SU-DHL-6 (cell line): ENCODE data around the gene HTATSF1.

ENCODE experiments used
- H2AFZ ChIP-seq: fragments of 200-600 bp; sonication (generic); 2 replicates; pipeline ENCODE4 v1.6.1; 2014; ENCODE audit warnings: low read depth, mild to moderate bottlenecking, moderate library complexity, mixed read lengths, antibody characterized with exemption, low read length; ENCODE audit not compliant: severe bottlenecking
- H3F3A ChIP-seq: fragments of 200-600 bp; shearing (Covaris generic); 2 replicates; pipeline ENCODE4 v1.6.0; 2016; ENCODE audit warnings: antibody characterized with exemption, mild to moderate bottlenecking; ENCODE audit not compliant: insufficient read depth
- H3K27ac ChIP-seq: fragments of 200-600 bp; sonication (generic); 2 replicates; pipeline ENCODE4 v1.5.1; 2016; ENCODE audit warnings: low read depth, mild to moderate bottlenecking, low read length, moderate library complexity, mixed read lengths
- H3K27me3 ChIP-seq: fragments of 200-600 bp; sonication (generic), shearing (Covaris generic); 2 replicates; pipeline ENCODE4 v1.6.0; 2014; ENCODE audit warnings: mild to moderate bottlenecking, low read length
- H3K36me3 ChIP-seq: fragments of 200-600 bp; sonication (generic); 2 replicates; pipeline ENCODE4 v1.6.1; 2014; ENCODE audit warnings: mild to moderate bottlenecking, low read length, mixed read lengths
- H3K4me2 ChIP-seq: fragments of 300-600, 200-600 bp; shearing (Covaris generic), sonication (generic); 2 replicates; pipeline ENCODE4 v1.6.0; 2014; ENCODE audit warnings: low read length, low read depth, mild to moderate bottlenecking; ENCODE audit not compliant: poor library complexity, severe bottlenecking
- H3K4me3 ChIP-seq: fragments of 200-600 bp; sonication (generic); 2 replicates; pipeline ENCODE4 v1.5.1; 2014; ENCODE audit warnings: antibody characterized with exemption, low read length, mild to moderate bottlenecking, mixed read lengths; ENCODE audit not compliant: insufficient read depth, poor library complexity, severe bottlenecking
- H3K79me2 ChIP-seq: fragments of 200-600 bp; sonication (generic); 2 replicates; pipeline ENCODE4 v1.6.1; 2014; ENCODE audit warnings: mild to moderate bottlenecking, low read length, moderate library complexity; ENCODE audit not compliant: insufficient read depth
- H3K9ac ChIP-seq: fragments of 200-600 bp; sonication (generic); 2 replicates; pipeline ENCODE4 v1.7.0; 2014; ENCODE audit warnings: mild to moderate bottlenecking, low read length
- H3K9me2 ChIP-seq: fragments of 200-600 bp; sonication (generic); replicated peaks from 2 replicates; pipeline ENCODE4 v1.6.1; 2014; ENCODE audit warnings: low read length; ENCODE audit not compliant: insufficient read depth
- H3K9me3 ChIP-seq: fragments of 200-600 bp; sonication (generic); 2 replicates; pipeline ENCODE4 v1.6.1; 2014; ENCODE audit warnings: low read length, mixed read lengths; ENCODE audit not compliant: insufficient read depth
- H4K20me1 ChIP-seq: fragments of 200-600 bp; sonication (generic); 2 replicates; pipeline ENCODE4 v1.6.1; 2014; ENCODE audit warnings: low read depth, mild to moderate bottlenecking, antibody characterized with exemption, low read length, moderate library complexity, mixed read lengths
- CTCF ChIP-seq: fragments of 200-600 bp; sonication (generic); IDR thresholded peaks from one replicate; pipeline ENCODE4 v1.5.1; 2017; ENCODE audit warnings: antibody characterized with exemption, mild to moderate bottlenecking, low read length, moderate library complexity; ENCODE audit not compliant: insufficient read depth, poor library complexity, severe bottlenecking
- EZH2phosphoT487 ChIP-seq: fragments of 200-600 bp; sonication (generic), shearing (Covaris generic); conservative IDR thresholded peaks from 2 replicates; pipeline ENCODE4 v1.6.1; 2018; ENCODE audit warnings: mild to moderate bottlenecking, antibody characterized with exemption, low read length, moderate library complexity, mixed read lengths

Gene HTATSF1

GRCh38 chrX:136542281-136542680, 44.9 kb downstream of the HTATSF1 start:
- Histone ChIP-seq H3K4me3 (no peak overlapping the region), H3F3A (no peaks in the 10 kb centered on the region), H2AFZ (no peak overlapping the region), H3K9ac (no peak overlapping the region), H3K27me3 (no peaks in the 10 kb centered on the region), H4K20me1 (no peaks in the 10 kb centered on the region), H3K79me2 (no peaks in the 10 kb centered on the region), H3K9me3 (no peaks in the 10 kb centered on the region), H3K9me2 (no peaks in the 10 kb centered on the region), H3K36me3 (no peaks in the 10 kb centered on the region), H3K27ac (no peak overlapping the region), H3K4me2 (no peak overlapping the region)
- TF ChIP-seq EZH2phosphoT487 (no peak), CTCF (no peak)

DNA sequence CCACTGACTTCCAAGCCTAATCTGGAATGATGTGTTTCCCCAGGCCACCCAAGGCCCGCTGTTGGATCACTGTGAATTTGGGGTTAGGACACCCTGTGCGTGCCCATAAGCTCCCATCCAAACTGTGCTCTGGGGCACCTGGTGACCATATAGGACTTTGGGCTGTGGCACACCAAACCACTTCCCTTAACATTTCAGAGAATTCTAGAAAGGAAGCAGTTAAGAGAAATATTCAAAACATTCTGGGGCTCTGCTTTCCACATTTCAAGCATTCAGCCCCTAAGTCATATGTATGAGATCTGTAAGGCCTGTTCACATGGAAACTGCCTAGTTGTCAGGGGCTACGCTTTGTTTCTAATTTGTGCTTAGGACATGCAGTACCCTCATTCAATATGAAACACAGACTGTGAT, 49.0 kb downstream of the HTATSF1 start:
- H3K36me3 ChIP-seq, result no peaks in the 10 kb centered on the region
- no peaks in the 10 kb centered on the region for H3K9me2 ChIP-seq
- no peaks in the 10 kb centered on the region for H3K27me3 ChIP-seq
- H3K79me2 ChIP-seq, result no peaks in the 10 kb centered on the region
- H3F3A ChIP-seq, result no peaks in the 10 kb centered on the region
- no peaks in the 10 kb centered on the region for H3K9me3 ChIP-seq
- no peak overlapping the region for H2AFZ ChIP-seq
- H3K4me3 ChIP-seq, result no peak overlapping the region
- no peaks in the 10 kb centered on the region for H4K20me1 ChIP-seq
- no peak overlapping the region for H3K27ac ChIP-seq
- no peak overlapping the region for H3K4me2 ChIP-seq
- H3K9ac ChIP-seq, result no peak overlapping the region
- TF ChIP-seq EZH2phosphoT487 (no peak), CTCF (no peak)

GRCh38 chrX:136549226-136549625, 51.8 kb downstream of the HTATSF1 start:
- TF ChIP-seq EZH2phosphoT487 (no peak), CTCF (no peak)
- Histone ChIP-seq H3K36me3 (no peaks in the 10 kb centered on the region), H2AFZ (no peak overlapping the region), H4K20me1 (no peaks in the 10 kb centered on the region), H3K4me3 (no peak overlapping the region), H3K27ac (no peak overlapping the region), H3K9ac (no peak overlapping the region), H3K9me2 (no peaks in the 10 kb centered on the region), H3K27me3 (no peaks in the 10 kb centered on the region), H3F3A (no peaks in the 10 kb centered on the region), H3K79me2 (no peaks in the 10 kb centered on the region), H3K9me3 (no peaks in the 10 kb centered on the region), H3K4me2 (no peak overlapping the region)

DNA sequence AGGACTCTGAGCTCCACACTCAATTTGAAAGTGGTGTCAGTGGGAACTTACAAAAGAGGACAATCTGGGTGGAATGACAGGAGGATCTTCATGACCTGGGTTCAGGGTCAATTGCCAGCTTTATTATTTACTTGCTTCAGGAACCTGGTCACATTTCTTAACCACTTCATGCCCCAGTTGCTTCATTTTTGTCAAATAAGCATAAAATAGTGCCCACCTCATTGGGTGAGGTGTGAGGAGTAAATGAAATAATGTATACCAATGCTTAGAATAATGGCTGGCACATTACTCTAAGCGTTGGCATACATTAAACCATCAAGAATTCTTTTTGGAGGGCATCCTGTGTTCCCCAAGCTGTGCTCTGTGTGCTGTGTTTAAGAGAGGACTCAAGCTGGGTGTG, 54.0 kb downstream of the HTATSF1 start:
- no peaks in the 10 kb centered on the region for H3K36me3 ChIP-seq
- no peaks in the 10 kb centered on the region for H3F3A ChIP-seq
- no peaks in the 10 kb centered on the region for H4K20me1 ChIP-seq
- H3K9ac ChIP-seq, result no peak overlapping the region
- H3K4me2 ChIP-seq, result no peak overlapping the region
- no peaks in the 10 kb centered on the region for H3K27me3 ChIP-seq
- H3K27ac ChIP-seq, result no peak overlapping the region
- H3K4me3 ChIP-seq, result no peak overlapping the region
- no peaks in the 10 kb centered on the region for H3K9me2 ChIP-seq
- H3K79me2 ChIP-seq, result no peaks in the 10 kb centered on the region
- H3K9me3 ChIP-seq, result no peaks in the 10 kb centered on the region
- TF ChIP-seq EZH2phosphoT487 (no peak), CTCF (no peak)
- H2AFZ ChIP-seq, result no peak overlapping the region
